Sigmoid colon (tissue), 4 donors: ENCODE measurements around the gene CYGB.

Experiments used
- CTCF ChIP-seq, 4 experiments: fragments of 450-650 bp in 3 of 4; fragments of 200-600 bp in 1 of 4; IDR thresholded peaks; one replicate each; pipeline ENCODE4 v1.5.1; 2016 to 2019; ENCODE audit warnings: antibody characterized with exemption in 4 of 4, mild to moderate bottlenecking in 3 of 4, moderate library complexity in 2 of 4
- EP300 ChIP-seq, 4 donors: sonication (generic); formaldehyde crosslinking; IDR thresholded peaks; one replicate each; pipeline ENCODE4 v1.6.1; 2017; ENCODE audit warnings: antibody characterized with exemption in 4 of 4
- POLR2A ChIP-seq, 2 donors: fragments of 450-650 bp; IDR thresholded peaks; one replicate each; pipeline ENCODE4 v1.6.1; 2016; ENCODE audit warnings: antibody characterized with exemption in 2 of 2, mild to moderate bottlenecking in 2 of 2, moderate library complexity in 2 of 2
- POLR2AphosphoS5 ChIP-seq, 4 donors: sonication (generic); formaldehyde crosslinking; IDR thresholded peaks; one replicate each; pipeline ENCODE4 v1.6.1; 2017; ENCODE audit warnings: antibody characterized with exemption in 4 of 4

- TF ChIP-seq CTCF (IDR thresholded peaks at IDR 0.05) (no peak), POLR2A (IDR thresholded peaks at IDR 0.05) (no peak), POLR2AphosphoS5 (IDR thresholded peaks at IDR 0.05) (no peak), EP300 (IDR thresholded peaks at IDR 0.05) (no peak)
These were observed 24.2 kb downstream of the CYGB start for GRCh38 chr17:76513306-76513692.
